ENCODE measurements around the gene VDR. TPM values are rescaled to one million over a fixed set of nuclear protein-coding genes. Genes with fewer than 3 reads are reported as not detected.
A peak's percentile ranks its signal among the peaks of the same experiment; 100 is the strongest.

The VDR gene
- polyA plus RNA-seq, 3 donors = 6.0 to 14.8 (median 12.8) TPM

- Mint-ChIP-seq H3K27ac (no peak overlapping the region), H3K4me1 (peaks cover 33% of the 10 kb centered on the region), H3K27me3 (ENCODE audit: low read depth in 3 of 3) (peaks cover 3 to 14% (median 9%) of the 10 kb centered on the region in 3 donors), H3K9me3 (peaks cover 0 to 3% (median 0%) of the 10 kb centered on the region in 7 donors), H3K36me3 (peaks cover 48 to 58% of the 10 kb centered on the region in 2 donors), H3K4me3 (no peak overlapping the region)
- H3K4me2 ChIP-seq (replicated peaks; ENCODE audit: extremely low read depth, low read length, poor library complexity, severe bottlenecking) = no peak overlapping the region
- no peak overlapping the region for H2AFZ ChIP-seq (ENCODE audit: insufficient read depth, low read depth, low read length, poor library complexity, severe bottlenecking)
- H3K79me2 ChIP-seq (ENCODE audit: insufficient read depth, low read length) = peaks cover 44% of the 10 kb centered on the region
- peaks cover under 1 to 33% of the 10 kb centered on the region in 2 donors for H3K36me3 ChIP-seq (replicated peaks in 1 of 2; ENCODE audit: control insufficient read depth in 1 of 2, insufficient read depth in 2 of 2, low read length in 2 of 2)
- no peaks in the 10 kb centered on the region for H3K27me3 ChIP-seq (ENCODE audit: control insufficient read depth in 2 of 2, insufficient read depth in 2 of 2, low read length in 2 of 2)
- TF ChIP-seq CTCF (IDR thresholded peaks at IDR 0.05) = no peak
- intact Hi-C loops (cut with micrococcal nuclease) = no loop called here
- WGBS (ENCODE audit: insufficient coverage) = no CpG with 5 or more reads among the region's 3 CpGs
- H3K9me3 ChIP-seq (replicated peaks in 1 of 2; ENCODE audit: control insufficient read depth in 1 of 2, insufficient read depth in 1 of 2, low read length in 2 of 2) = no peaks in the 10 kb centered on the region
- H3K27ac ChIP-seq (ENCODE audit: low read depth in 1 of 2, low read length in 2 of 2) = no peak overlapping the region
- no peak overlapping the region for H3K9ac ChIP-seq (ENCODE audit: insufficient read depth, low read length, poor library complexity, severe bottlenecking)
- peaks cover 34 to 37% of the 10 kb centered on the region in 2 donors for H3K4me1 ChIP-seq (ENCODE audit: control insufficient read depth in 1 of 2, insufficient read depth in 2 of 2, low read length in 2 of 2)
- DNase-seq = no peak
- no peak overlapping the region for H3K4me3 ChIP-seq (replicated peaks in 1 of 3; ENCODE audit: low read depth in 2 of 3, low read length in 3 of 3)
- H4K20me1 ChIP-seq (ENCODE audit: insufficient read depth, low read length) = peaks cover 48% of the 10 kb centered on the region
These were observed 20.3 kb downstream of the VDR start for GRCh38 chr12:47884501-47884900.

- Mint-ChIP-seq H3K4me1 (peaks cover 26% of the 10 kb centered on the region), H3K27ac (peak overlapping the region in 1 of 7 donors; percentile 23), H3K4me3 (no peak overlapping the region), H3K27me3 (ENCODE audit: low read depth in 3 of 3) (peaks cover 6 to 17% (median 9%) of the 10 kb centered on the region in 3 donors), H3K36me3 (peaks cover 55 to 65% of the 10 kb centered on the region in 2 donors), H3K9me3 (no peaks in the 10 kb centered on the region)
- Histone ChIP-seq H3K9ac (ENCODE audit: insufficient read depth, low read length, poor library complexity, severe bottlenecking) (no peak overlapping the region), H3K4me3 (replicated peaks in 1 of 3; ENCODE audit: low read depth in 2 of 3, low read length in 3 of 3) (no peak overlapping the region), H4K20me1 (ENCODE audit: insufficient read depth, low read length) (peaks cover 48% of the 10 kb centered on the region), H3K9me3 (replicated peaks in 1 of 2; ENCODE audit: control insufficient read depth in 1 of 2, insufficient read depth in 1 of 2, low read length in 2 of 2) (no peaks in the 10 kb centered on the region), H2AFZ (ENCODE audit: insufficient read depth, low read depth, low read length, poor library complexity, severe bottlenecking) (no peak overlapping the region), H3K27ac (ENCODE audit: low read depth in 1 of 2, low read length in 2 of 2) (no peak overlapping the region), H3K79me2 (ENCODE audit: insufficient read depth, low read length) (peaks cover 40% of the 10 kb centered on the region), H3K36me3 (replicated peaks in 1 of 2; ENCODE audit: control insufficient read depth in 1 of 2, insufficient read depth in 2 of 2, low read length in 2 of 2) (peaks cover 6 to 41% of the 10 kb centered on the region in 2 donors), H3K4me2 (replicated peaks; ENCODE audit: extremely low read depth, low read length, poor library complexity, severe bottlenecking) (no peak overlapping the region), H3K27me3 (ENCODE audit: control insufficient read depth in 2 of 2, insufficient read depth in 2 of 2, low read length in 2 of 2) (no peaks in the 10 kb centered on the region), H3K4me1 (ENCODE audit: control insufficient read depth in 1 of 2, insufficient read depth in 2 of 2, low read length in 2 of 2) (peaks cover 26 to 29% of the 10 kb centered on the region in 2 donors)
- intact Hi-C loops (cut with micrococcal nuclease) = no loop called here
- TF ChIP-seq CTCF (IDR thresholded peaks at IDR 0.05) = no peak
- DNase-seq = no peak
- WGBS (ENCODE audit: insufficient coverage) = 89% methylated on average over 1 of the region's 5 CpGs
These were observed 21.1 kb downstream of the VDR start for GRCh38 chr12:47883663-47884195.
